H1 (cell line): ENCODE measurements around the gene FGF11.
A peak's percentile ranks its signal among the peaks of the same experiment; 100 is the strongest.

Experiments used
- BCL11A ChIP-seq, 2 experiments: IDR thresholded peaks; one replicate each; pipeline ENCODE4 v1.6.1; 2011; ENCODE audit warnings: low read depth in 2 of 2, low read length in 2 of 2, mild to moderate bottlenecking in 2 of 2
- EP300 ChIP-seq, 2 experiments: IDR thresholded peaks; 1 replicate in 1 of 2; 2 replicates in 1 of 2; pipeline ENCODE4 v1.6.1; 2011 to 2012; ENCODE audit warnings: low read depth in 2 of 2, low read length in 2 of 2, mild to moderate bottlenecking in 2 of 2, borderline replicate concordance in 1 of 2, inconsistent platforms in 1 of 2, moderate library complexity in 1 of 2
- POLR2A ChIP-seq, 2 experiments: IDR thresholded peaks; 1 replicate in 1 of 2; 2 replicates in 1 of 2; pipeline ENCODE4 v1.6.1; 2011; ENCODE audit warnings: low read depth in 2 of 2, low read length in 2 of 2, mild to moderate bottlenecking in 2 of 2; ENCODE audit errors: control extremely low read depth in 1 of 2
- POLR2AphosphoS5 ChIP-seq: IDR thresholded peaks from 2 replicates; pipeline ENCODE4 v1.6.1; 2011; ENCODE audit warnings: low read depth, low read length
- POU5F1 ChIP-seq: IDR thresholded peaks from 2 replicates; pipeline ENCODE4 v1.6.1; 2011; ENCODE audit warnings: low read depth, mild to moderate bottlenecking, low read length, moderate library complexity
- RAD21 ChIP-seq, 2 experiments: IDR thresholded peaks in 1 of 2; conservative IDR thresholded peaks in 1 of 2; 2 replicates each; pipeline ENCODE4 v1.6.1; 2011; ENCODE audit warnings: low read depth in 2 of 2, low read length in 2 of 2, improper control_type of control experiment in 1 of 2, inconsistent platforms in 1 of 2, mild to moderate bottlenecking in 1 of 2, moderate library complexity in 1 of 2
- SIN3A ChIP-seq, 2 experiments: IDR thresholded peaks in 1 of 2; conservative IDR thresholded peaks in 1 of 2; 2 replicates each; pipeline ENCODE4 v1.6.1; 2011 to 2012; ENCODE audit warnings: low read length in 2 of 2, improper control_type of control experiment in 1 of 2, low read depth in 1 of 2, mild to moderate bottlenecking in 1 of 2
- SIX5 ChIP-seq: IDR thresholded peaks from 2 replicates; pipeline ENCODE4 v1.6.1; 2011; ENCODE audit warnings: mild to moderate bottlenecking, low read depth, low read length
- SRF ChIP-seq: IDR thresholded peaks from 2 replicates; pipeline ENCODE4 v1.6.1; 2011; ENCODE audit warnings: mild to moderate bottlenecking, low read depth, low read length, moderate library complexity
- TAF7 ChIP-seq: optimal IDR thresholded peaks from 2 replicates; pipeline ENCODE3; 2011; ENCODE audit warnings: low read depth, mild to moderate bottlenecking, inconsistent platforms, low read length, moderate library complexity, borderline replicate concordance
- YY1 ChIP-seq: IDR thresholded peaks from 2 replicates; pipeline ENCODE4 v1.6.1; 2011; ENCODE audit warnings: low read depth, mild to moderate bottlenecking, low read length
- ZNF274 ChIP-seq: IDR thresholded peaks from 2 replicates; pipeline ENCODE4 v1.7.0; 2012; ENCODE audit warnings: low read length, borderline replicate concordance; ENCODE audit errors: extremely low read depth
- TF ChIP-seq, protein P1 (sequence below), 3 experiments: IDR thresholded peaks; 1 replicate in 2 of 3; 2 replicates in 1 of 3; pipeline versions ENCODE4 v1.5.1 to v1.6.1; 2011; ENCODE audit warnings: low read length in 3 of 3, mild to moderate bottlenecking in 3 of 3, inconsistent platforms in 2 of 3, low read depth in 1 of 3, moderate library complexity in 1 of 3; ENCODE audit not compliant: insufficient read depth in 1 of 3; ENCODE audit errors: control extremely low read depth in 1 of 3

DNA sequence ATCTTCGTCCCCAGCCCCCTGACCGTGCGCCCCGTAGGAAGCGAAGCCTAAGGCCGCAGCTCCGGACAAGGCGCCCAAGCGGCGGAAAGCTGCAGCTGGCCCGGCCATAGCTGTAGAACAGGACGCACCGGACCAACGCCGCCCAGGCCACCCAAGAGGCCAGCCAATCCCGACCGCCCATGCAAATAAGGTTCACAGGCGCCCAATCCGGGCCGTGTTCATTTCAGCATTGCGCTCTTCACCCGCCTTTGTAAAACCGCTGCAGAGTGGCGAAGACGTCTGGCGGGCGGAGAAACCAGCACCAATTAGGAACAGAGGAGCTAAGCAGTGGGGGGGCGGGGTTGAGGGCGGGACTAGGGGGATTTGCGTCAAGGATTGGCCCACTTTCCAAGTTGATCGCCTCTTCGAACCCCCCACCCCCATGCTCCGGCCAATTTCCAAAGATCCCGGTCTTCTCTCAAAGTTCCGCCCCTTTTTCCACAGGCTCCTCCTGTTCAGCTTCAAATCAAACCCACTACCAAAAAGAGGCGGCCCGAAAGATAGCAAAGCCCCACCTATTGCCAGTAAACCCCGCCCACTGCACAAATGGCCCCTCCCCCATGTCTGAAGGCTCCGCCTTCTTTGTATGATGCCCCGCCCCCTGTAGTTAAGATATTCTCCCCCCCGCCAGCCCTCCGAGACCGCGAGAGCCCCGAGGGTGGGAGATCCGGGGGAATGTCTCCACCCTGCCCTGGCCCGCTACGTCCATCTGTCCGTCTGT lies 35.2 kb upstream of the FGF11 start, which contains the start of gene TMEM256:
- TF ChIP-seq POLR2A (IDR thresholded peaks at IDR 0.05; ENCODE audit: control extremely low read depth in 1 of 2, low read depth in 2 of 2, low read length in 2 of 2) (peak in 1 of 2 experiments; percentile 74; a peak in 2 of 3 replicates), EP300 (IDR thresholded peaks at IDR 0.05; ENCODE audit: borderline replicate concordance in 1 of 2, low read depth in 2 of 2, low read length in 2 of 2) (no peak), POLR2AphosphoS5 (peak; percentile 74), YY1 (peak; percentile 85), POU5F1 (no peak), RAD21 (IDR thresholded peaks at IDR 0.05 in 1 of 2, conservative IDR thresholded peaks at IDR 0.05 in 1 of 2; ENCODE audit: low read depth in 2 of 2, low read length in 2 of 2) (no peak), TAF7 (peak; percentile 53), SIX5 (no peak), ZNF274 (no peak), SRF (no peak), BCL11A (IDR thresholded peaks at IDR 0.05; ENCODE audit: low read depth in 2 of 2, low read length in 2 of 2) (no peak), SIN3A (conservative IDR thresholded peaks at IDR 0.05 in 1 of 2, IDR thresholded peaks at IDR 0.05 in 1 of 2; ENCODE audit: low read depth in 1 of 2, low read length in 2 of 2) (peak; percentile 10 to 80; a peak in 2 of 4 replicates)
- TF ChIP-seq, protein P1, sequence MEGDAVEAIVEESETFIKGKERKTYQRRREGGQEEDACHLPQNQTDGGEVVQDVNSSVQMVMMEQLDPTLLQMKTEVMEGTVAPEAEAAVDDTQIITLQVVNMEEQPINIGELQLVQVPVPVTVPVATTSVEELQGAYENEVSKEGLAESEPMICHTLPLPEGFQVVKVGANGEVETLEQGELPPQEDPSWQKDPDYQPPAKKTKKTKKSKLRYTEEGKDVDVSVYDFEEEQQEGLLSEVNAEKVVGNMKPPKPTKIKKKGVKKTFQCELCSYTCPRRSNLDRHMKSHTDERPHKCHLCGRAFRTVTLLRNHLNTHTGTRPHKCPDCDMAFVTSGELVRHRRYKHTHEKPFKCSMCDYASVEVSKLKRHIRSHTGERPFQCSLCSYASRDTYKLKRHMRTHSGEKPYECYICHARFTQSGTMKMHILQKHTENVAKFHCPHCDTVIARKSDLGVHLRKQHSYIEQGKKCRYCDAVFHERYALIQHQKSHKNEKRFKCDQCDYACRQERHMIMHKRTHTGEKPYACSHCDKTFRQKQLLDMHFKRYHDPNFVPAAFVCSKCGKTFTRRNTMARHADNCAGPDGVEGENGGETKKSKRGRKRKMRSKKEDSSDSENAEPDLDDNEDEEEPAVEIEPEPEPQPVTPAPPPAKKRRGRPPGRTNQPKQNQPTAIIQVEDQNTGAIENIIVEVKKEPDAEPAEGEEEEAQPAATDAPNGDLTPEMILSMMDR (IDR thresholded peaks at IDR 0.05; ENCODE audit: control extremely low read depth in 1 of 3, insufficient read depth in 1 of 3, low read depth in 1 of 3, low read length in 3 of 3): no peak
